ENCODE measurements around the gene PROS1.

DNA sequence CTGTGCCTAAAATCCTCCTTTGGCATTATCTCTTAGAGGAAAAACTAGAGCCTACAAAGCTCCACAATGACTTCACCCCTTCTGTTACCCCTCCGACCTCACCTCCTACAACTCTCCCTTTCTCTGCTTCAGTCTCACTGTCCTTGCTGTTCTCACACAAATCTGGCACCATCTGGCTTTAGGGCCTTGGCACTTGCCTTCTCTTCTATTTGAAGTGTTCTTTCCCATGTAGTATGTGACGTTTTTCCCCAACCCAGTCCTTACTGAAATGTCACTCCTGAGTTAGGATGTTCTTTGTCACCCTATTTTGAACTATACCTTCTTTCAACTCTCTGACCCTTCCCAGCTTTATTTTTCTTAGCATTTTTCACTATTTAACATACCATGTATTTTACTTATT lies 46.0 kb upstream of the PROS1 start:
- TF ChIP-seq, protein P1, sequence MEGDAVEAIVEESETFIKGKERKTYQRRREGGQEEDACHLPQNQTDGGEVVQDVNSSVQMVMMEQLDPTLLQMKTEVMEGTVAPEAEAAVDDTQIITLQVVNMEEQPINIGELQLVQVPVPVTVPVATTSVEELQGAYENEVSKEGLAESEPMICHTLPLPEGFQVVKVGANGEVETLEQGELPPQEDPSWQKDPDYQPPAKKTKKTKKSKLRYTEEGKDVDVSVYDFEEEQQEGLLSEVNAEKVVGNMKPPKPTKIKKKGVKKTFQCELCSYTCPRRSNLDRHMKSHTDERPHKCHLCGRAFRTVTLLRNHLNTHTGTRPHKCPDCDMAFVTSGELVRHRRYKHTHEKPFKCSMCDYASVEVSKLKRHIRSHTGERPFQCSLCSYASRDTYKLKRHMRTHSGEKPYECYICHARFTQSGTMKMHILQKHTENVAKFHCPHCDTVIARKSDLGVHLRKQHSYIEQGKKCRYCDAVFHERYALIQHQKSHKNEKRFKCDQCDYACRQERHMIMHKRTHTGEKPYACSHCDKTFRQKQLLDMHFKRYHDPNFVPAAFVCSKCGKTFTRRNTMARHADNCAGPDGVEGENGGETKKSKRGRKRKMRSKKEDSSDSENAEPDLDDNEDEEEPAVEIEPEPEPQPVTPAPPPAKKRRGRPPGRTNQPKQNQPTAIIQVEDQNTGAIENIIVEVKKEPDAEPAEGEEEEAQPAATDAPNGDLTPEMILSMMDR (IDR thresholded peaks at IDR 0.05): no peak
- TF ChIP-seq POLR2A (IDR thresholded peaks at IDR 0.05) (no peak), POLR2AphosphoS5 (IDR thresholded peaks at IDR 0.05) (no peak)

Measured in suprapubic skin (tissue), 4 donors.